Loucy (cell line): ENCODE data around the gene DYNC2H1.

Source experiments
- H2AFZ ChIP-seq: fragments of 200-600 bp; sonication (generic); 2 replicates; pipeline ENCODE4 v1.6.0; 2016; ENCODE audit warnings: antibody characterized with exemption, mild to moderate bottlenecking, low read length, moderate library complexity
- H3F3A ChIP-seq: fragments of 200-600 bp; 2 replicates; pipeline ENCODE4 v1.6.0; 2016; ENCODE audit warnings: antibody characterized with exemption, low read depth, mild to moderate bottlenecking
- H3K27me3 ChIP-seq: fragments of 200-600 bp; sonication (generic); 2 replicates; pipeline ENCODE4 v1.6.1; 2014; ENCODE audit warnings: low read length, mild to moderate bottlenecking; ENCODE audit not compliant: insufficient read depth, poor library complexity, severe bottlenecking
- H3K36me3 ChIP-seq: fragments of 200-600 bp; sonication (generic); 2 replicates; pipeline ENCODE4 v1.6.1; 2016; ENCODE audit warnings: low read length; ENCODE audit not compliant: insufficient read depth
- H3K4me1 ChIP-seq: fragments of 200-600 bp; sonication (generic); 2 replicates; pipeline ENCODE4 v1.5.1; 2014; ENCODE audit warnings: low read length, mild to moderate bottlenecking; ENCODE audit not compliant: insufficient read depth, poor library complexity, severe bottlenecking
- H3K4me2 ChIP-seq: fragments of 200-600 bp; sonication (generic); 2 replicates; pipeline ENCODE4 v1.6.0; 2014; ENCODE audit warnings: antibody characterized with exemption, low read length, low read depth, mild to moderate bottlenecking; ENCODE audit not compliant: poor library complexity, severe bottlenecking
- H3K4me3 ChIP-seq: fragments of 200-600 bp; sonication (generic); 2 replicates; pipeline ENCODE4 v1.5.1; 2014; ENCODE audit warnings: low read length, mild to moderate bottlenecking, mixed read lengths; ENCODE audit not compliant: poor library complexity, severe bottlenecking
- H3K79me2 ChIP-seq: fragments of 200-600 bp; sonication (generic); 2 replicates; pipeline ENCODE4 v1.6.1; 2014; ENCODE audit warnings: low read length; ENCODE audit not compliant: insufficient read depth
- H3K9ac ChIP-seq: fragments of 200-600 bp; sonication (generic); 2 replicates; pipeline ENCODE4 v1.6.0; 2014; ENCODE audit warnings: mild to moderate bottlenecking, low read depth, low read length, moderate library complexity; ENCODE audit not compliant: poor library complexity, severe bottlenecking
- H3K9me2 ChIP-seq: fragments of 200-600 bp; sonication (generic); replicated peaks from 2 replicates; pipeline ENCODE4 v1.6.1; 2016; ENCODE audit warnings: low read depth, low read length, mixed read lengths
- H3K9me3 ChIP-seq: fragments of 200-600 bp; sonication (generic); 2 replicates; pipeline ENCODE4 v1.6.1; 2014; ENCODE audit warnings: mild to moderate bottlenecking, antibody characterized with exemption, low read length, low read depth; ENCODE audit not compliant: insufficient read depth
- H4K20me1 ChIP-seq: fragments of 200-600 bp; sonication (generic); 2 replicates; pipeline ENCODE4 v1.6.0; 2014; ENCODE audit warnings: antibody characterized with exemption, low read length, mild to moderate bottlenecking; ENCODE audit not compliant: insufficient read depth, poor library complexity, severe bottlenecking
- EZH2phosphoT487 ChIP-seq: fragments of 200-600 bp; IDR thresholded peaks from 2 replicates; pipeline ENCODE4 v1.6.1; 2018; ENCODE audit warnings: antibody characterized with exemption, mild to moderate bottlenecking, moderate library complexity, borderline replicate concordance
- TF ChIP-seq, protein P1 (sequence below): fragments of 200-600 bp; sonication (generic); conservative IDR thresholded peaks from 2 replicates; pipeline ENCODE4 v1.5.1; 2014; ENCODE audit warnings: mild to moderate bottlenecking, antibody characterized with exemption, low read length

Gene DYNC2H1

DNA sequence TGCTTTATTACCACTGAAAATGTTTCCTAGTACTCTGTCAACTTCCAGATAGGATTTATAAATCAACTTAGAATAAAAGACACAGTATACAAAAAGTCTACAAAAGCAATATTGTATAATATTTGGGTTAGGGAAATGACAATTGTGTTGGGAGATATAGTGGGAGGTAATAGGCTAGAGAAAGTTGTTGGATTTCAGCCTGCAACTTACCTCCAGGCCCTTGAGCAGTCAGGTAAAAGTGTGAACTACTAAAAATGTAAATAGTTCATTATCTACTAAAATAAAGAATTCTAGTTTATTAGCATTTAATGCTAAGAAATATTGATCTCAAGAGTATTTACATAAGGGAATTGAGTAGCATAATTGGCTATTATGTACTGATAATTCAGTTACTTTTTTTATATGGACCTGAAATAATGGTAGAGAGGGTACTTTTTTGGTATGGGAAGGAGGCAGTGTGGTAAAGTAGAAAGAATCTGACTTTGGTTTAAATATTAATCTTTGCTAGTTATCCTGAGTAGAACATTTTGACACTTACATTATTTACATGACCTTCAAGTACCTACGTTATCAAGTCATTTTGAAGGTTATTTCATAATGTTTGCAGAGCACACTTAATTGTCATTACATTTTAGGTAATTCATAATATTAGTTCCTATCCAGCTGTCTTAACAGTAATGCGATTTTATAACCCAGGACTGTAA is 55.0 kb downstream of the DYNC2H1 start:
- TF ChIP-seq, protein P1, sequence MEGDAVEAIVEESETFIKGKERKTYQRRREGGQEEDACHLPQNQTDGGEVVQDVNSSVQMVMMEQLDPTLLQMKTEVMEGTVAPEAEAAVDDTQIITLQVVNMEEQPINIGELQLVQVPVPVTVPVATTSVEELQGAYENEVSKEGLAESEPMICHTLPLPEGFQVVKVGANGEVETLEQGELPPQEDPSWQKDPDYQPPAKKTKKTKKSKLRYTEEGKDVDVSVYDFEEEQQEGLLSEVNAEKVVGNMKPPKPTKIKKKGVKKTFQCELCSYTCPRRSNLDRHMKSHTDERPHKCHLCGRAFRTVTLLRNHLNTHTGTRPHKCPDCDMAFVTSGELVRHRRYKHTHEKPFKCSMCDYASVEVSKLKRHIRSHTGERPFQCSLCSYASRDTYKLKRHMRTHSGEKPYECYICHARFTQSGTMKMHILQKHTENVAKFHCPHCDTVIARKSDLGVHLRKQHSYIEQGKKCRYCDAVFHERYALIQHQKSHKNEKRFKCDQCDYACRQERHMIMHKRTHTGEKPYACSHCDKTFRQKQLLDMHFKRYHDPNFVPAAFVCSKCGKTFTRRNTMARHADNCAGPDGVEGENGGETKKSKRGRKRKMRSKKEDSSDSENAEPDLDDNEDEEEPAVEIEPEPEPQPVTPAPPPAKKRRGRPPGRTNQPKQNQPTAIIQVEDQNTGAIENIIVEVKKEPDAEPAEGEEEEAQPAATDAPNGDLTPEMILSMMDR = no peak
- no peak for TF ChIP-seq EZH2phosphoT487
- no peak overlapping the region for H2AFZ ChIP-seq
- no peaks in the 10 kb centered on the region for H3K4me1 ChIP-seq

DNA sequence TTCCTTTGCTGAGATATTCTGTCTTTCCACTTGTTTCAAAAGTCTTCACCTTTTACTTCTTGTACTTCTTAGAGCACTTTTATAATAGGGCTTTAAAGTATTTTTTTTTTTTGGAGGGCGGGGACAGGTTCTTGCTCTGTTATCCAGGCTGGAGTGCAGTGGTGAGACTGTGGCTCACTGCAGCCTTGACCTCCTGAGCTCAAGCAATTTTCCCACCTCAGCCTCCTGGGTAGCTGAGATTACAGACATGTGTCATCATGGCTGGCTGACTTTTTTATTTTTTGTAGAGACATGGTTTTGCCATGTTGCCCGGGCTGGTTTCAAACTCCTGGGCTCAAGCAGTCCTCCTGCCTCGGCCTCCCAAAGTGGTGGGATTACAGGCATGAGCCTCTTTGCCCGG is 57.9 kb downstream of the DYNC2H1 start:
- no peak overlapping the region for H2AFZ ChIP-seq
- TF ChIP-seq, protein P1 = no peak
- no peak for TF ChIP-seq EZH2phosphoT487
- no peaks in the 10 kb centered on the region for H3K9me2 ChIP-seq
- no peaks in the 10 kb centered on the region for H3K4me1 ChIP-seq
- no peak overlapping the region for H3K4me3 ChIP-seq
- no peaks in the 10 kb centered on the region for H3K36me3 ChIP-seq
- no peak overlapping the region for H3K9ac ChIP-seq
- no peaks in the 10 kb centered on the region for H4K20me1 ChIP-seq
- no peak overlapping the region for H3K4me2 ChIP-seq
- no peaks in the 10 kb centered on the region for H3F3A ChIP-seq
- H3K27me3 ChIP-seq = no peaks in the 10 kb centered on the region
- H3K9me3 ChIP-seq = no peaks in the 10 kb centered on the region
- no peaks in the 10 kb centered on the region for H3K79me2 ChIP-seq

More for the DNA sequence above, 55.0 kb downstream of the DYNC2H1 start:
- Histone ChIP-seq H3K9me2 (no peaks in the 10 kb centered on the region), H3K4me3 (no peak overlapping the region), H3K79me2 (no peaks in the 10 kb centered on the region), H3F3A (no peaks in the 10 kb centered on the region), H3K9ac (no peak overlapping the region), H3K27me3 (no peaks in the 10 kb centered on the region), H3K9me3 (no peaks in the 10 kb centered on the region), H3K36me3 (no peaks in the 10 kb centered on the region), H4K20me1 (no peaks in the 10 kb centered on the region), H3K4me2 (no peak overlapping the region)

DNA sequence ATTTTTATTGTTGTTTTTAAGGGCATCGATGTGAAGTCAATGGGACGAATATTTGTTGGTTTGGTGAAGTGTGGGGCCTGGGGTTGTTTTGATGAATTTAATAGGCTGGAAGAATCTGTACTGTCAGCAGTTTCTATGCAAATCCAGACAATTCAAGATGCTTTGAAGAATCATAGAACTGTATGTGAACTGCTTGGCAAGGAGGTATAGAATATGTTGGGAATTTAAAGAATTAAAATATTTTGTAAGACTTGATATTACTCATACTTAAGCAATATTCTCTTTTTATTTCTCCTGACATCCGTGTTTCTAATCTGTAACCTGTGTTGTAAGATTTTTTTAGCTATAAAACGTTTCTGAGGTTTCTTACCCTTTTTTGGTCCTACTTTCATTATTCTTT is 61.6 kb downstream of the DYNC2H1 start:
- Histone ChIP-seq H3K9me2 (no peaks in the 10 kb centered on the region), H2AFZ (no peak overlapping the region), H3K36me3 (no peaks in the 10 kb centered on the region), H3K79me2 (no peaks in the 10 kb centered on the region), H3K27me3 (no peaks in the 10 kb centered on the region), H3K4me1 (no peaks in the 10 kb centered on the region), H3K9ac (no peak overlapping the region), H3F3A (no peaks in the 10 kb centered on the region), H4K20me1 (no peaks in the 10 kb centered on the region), H3K4me2 (no peak overlapping the region), H3K4me3 (no peak overlapping the region), H3K9me3 (no peaks in the 10 kb centered on the region)
- TF ChIP-seq EZH2phosphoT487 = no peak
- TF ChIP-seq, protein P1 = no peak
